ENCODE data around the gene INMT.

DNA sequence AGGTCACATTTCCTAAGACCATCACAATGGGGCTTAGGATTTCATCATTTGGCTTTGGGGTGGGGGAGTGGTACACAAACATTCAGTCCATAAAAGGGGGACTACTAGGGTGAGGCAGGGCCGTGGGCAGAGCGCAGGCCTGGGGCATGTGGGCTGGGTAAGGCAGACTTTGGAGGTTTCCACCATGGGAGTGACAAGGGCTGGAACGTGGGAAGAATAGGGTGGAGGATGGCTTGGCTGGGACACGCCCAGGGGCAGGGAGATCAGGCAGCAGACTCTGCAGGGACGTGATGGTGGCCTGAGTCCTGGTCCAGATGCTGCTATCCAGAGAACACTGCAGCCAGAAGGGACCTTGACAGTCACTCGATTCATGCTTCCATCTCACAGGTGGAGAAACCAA, 45.0 kb upstream of the INMT start:
- TF ChIP-seq, protein P1, sequence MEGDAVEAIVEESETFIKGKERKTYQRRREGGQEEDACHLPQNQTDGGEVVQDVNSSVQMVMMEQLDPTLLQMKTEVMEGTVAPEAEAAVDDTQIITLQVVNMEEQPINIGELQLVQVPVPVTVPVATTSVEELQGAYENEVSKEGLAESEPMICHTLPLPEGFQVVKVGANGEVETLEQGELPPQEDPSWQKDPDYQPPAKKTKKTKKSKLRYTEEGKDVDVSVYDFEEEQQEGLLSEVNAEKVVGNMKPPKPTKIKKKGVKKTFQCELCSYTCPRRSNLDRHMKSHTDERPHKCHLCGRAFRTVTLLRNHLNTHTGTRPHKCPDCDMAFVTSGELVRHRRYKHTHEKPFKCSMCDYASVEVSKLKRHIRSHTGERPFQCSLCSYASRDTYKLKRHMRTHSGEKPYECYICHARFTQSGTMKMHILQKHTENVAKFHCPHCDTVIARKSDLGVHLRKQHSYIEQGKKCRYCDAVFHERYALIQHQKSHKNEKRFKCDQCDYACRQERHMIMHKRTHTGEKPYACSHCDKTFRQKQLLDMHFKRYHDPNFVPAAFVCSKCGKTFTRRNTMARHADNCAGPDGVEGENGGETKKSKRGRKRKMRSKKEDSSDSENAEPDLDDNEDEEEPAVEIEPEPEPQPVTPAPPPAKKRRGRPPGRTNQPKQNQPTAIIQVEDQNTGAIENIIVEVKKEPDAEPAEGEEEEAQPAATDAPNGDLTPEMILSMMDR (IDR thresholded peaks at IDR 0.05; ENCODE audit: insufficient read depth, low read length) = no peak
- no peak for TF ChIP-seq POLR2AphosphoS5 (IDR thresholded peaks at IDR 0.05; ENCODE audit: low read depth)

Data from HL-60 (cell line).